NCI-H345 treated with DMSO at 0.1 percent for 48 hours (cell line): ENCODE measurements around the gene CNEP1R1.
"Not testable (repeated sequence)": the region's sequence is repeated elsewhere in the genome, so short reads cannot be mapped to it uniquely, and the experiment has no call there.

Experiments
- DNase-seq: peaks from one replicate; lab custom pipeline; 2025; ENCODE audit not compliant: unreplicated experiment; lab: John Stamatoyannopoulos, UW

Gene CNEP1R1

GRCh38 chr16:50024684-50025536 lies at the start of gene CNEP1R1:
Gene CNEP1R1 (plus strand): TSS chr16:50025225. CDS start chr16:50025316, 91 bp downstream.
- peak; percentile 83 for DNase-seq

- no peak for DNase-seq
Observed at GRCh38 chr16:49977427-49977826, 47.6 kb upstream of the CNEP1R1 start.

GRCh38 chr16:49978569-49979326 lies 46.3 kb upstream of the CNEP1R1 start:
- DNase-seq, result no peak

- no peak for DNase-seq
Observed at GRCh38 chr16:49980166-49980565, 44.9 kb upstream of the CNEP1R1 start.

GRCh38 chr16:49986351-49987124 lies 38.5 kb upstream of the CNEP1R1 start:
- no peak for DNase-seq

GRCh38 chr16:49987381-49987780 lies 37.6 kb upstream of the CNEP1R1 start:
- DNase-seq, result no peak

- no peak for DNase-seq
Observed at GRCh38 chr16:49992825-49993224, 32.2 kb upstream of the CNEP1R1 start.

- no peak for DNase-seq
Observed at GRCh38 chr16:49993579-49993978, 31.4 kb upstream of the CNEP1R1 start.

- no peak for DNase-seq
Observed at GRCh38 chr16:49994006-49994405, 31.0 kb upstream of the CNEP1R1 start.

GRCh38 chr16:49995720-49996119 lies 29.3 kb upstream of the CNEP1R1 start:
- no peak for DNase-seq

GRCh38 chr16:49997721-49998251 lies 27.2 kb upstream of the CNEP1R1 start:
- no peak for DNase-seq

- no peak for DNase-seq
Observed at GRCh38 chr16:49998991-49999390, 26.0 kb upstream of the CNEP1R1 start.

GRCh38 chr16:50001144-50001543 lies 23.9 kb upstream of the CNEP1R1 start:
- no peak for DNase-seq

- no peak for DNase-seq
Observed at GRCh38 chr16:50002190-50002589, 22.8 kb upstream of the CNEP1R1 start.

GRCh38 chr16:50004239-50004638 lies 20.8 kb upstream of the CNEP1R1 start:
- DNase-seq, result no peak

GRCh38 chr16:50006964-50007363 lies 18.1 kb upstream of the CNEP1R1 start:
- DNase-seq, result no peak

GRCh38 chr16:50007744-50008143 lies 17.3 kb upstream of the CNEP1R1 start:
- DNase-seq, result no peak

- DNase-seq, result no peak
Observed at GRCh38 chr16:50010212-50010611, 14.8 kb upstream of the CNEP1R1 start.

- no peak for DNase-seq
Observed at GRCh38 chr16:50011707-50012106, 13.3 kb upstream of the CNEP1R1 start.

GRCh38 chr16:50012182-50012581 lies 12.8 kb upstream of the CNEP1R1 start:
- DNase-seq, result no peak

GRCh38 chr16:50014211-50014610 lies 10.8 kb upstream of the CNEP1R1 start:
- DNase-seq, result not testable (repeated sequence)
